HG02938 (cell line): ENCODE measurements around the gene LBH.
"Not testable (repeated sequence)": the region's sequence is repeated elsewhere in the genome, so short reads cannot be mapped to it uniquely, and the experiment has no call there.

Source experiments
- ATAC-seq: cut with Tn5 transposase; IDR thresholded peaks from one replicate; pipeline ENCODE4 v1.9.1; 2021; ENCODE audit warnings: mild to moderate bottlenecking, moderate library complexity; ENCODE audit not compliant: unreplicated experiment

LBH gene

DNA sequence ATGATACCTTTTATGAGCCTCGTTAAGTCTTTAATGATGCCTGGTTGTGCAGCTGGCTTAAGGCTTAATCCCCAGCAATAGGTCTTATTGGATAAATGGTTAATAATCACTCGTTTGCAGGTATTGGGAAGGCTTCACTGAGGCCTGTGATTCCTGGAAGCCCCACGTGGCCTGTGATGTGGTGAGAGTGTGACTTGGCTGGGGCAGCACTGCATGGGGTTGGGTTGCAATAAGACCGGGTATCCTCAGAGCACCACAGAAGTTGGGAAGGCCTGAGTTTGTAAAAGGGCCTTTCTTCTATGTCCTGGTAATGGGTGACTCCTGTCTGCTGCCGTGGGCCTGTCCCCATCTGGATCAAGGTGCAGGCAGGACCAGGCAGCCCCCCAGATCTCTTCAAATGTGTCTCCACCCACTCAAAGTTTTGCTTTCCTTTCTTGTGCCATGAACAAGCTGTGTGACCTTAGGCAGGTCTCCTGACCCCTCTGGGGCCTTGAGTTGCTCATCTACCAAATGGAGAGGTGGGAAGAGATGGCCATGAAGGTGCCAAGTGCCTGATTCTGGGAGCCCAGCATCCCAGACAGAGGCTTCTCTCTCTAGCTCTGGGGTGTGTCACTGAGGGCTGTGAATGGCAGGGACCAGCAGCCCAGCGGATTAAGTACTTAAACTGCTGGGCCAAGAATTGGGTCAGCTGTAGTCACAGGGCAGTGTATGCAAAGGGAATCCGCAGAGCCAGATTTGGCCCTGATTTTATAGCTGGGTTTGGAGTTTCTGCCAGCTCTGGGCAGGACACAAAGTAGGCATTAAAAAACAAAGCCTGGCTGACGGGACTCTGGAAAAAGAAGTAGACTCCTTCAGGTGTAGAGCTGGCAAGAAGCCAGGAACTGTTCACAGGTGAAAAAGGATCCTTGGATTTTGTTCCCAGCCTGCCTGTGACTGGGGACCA lies 24.4 kb downstream of the LBH start:
- ATAC-seq = no peak

GRCh38 chr2:30257266-30258214 lies 26.2 kb downstream of the LBH start:
- no peak for ATAC-seq

- no peak for ATAC-seq
Measured at GRCh38 chr2:30259071-30259470, 27.7 kb downstream of the LBH start.

DNA sequence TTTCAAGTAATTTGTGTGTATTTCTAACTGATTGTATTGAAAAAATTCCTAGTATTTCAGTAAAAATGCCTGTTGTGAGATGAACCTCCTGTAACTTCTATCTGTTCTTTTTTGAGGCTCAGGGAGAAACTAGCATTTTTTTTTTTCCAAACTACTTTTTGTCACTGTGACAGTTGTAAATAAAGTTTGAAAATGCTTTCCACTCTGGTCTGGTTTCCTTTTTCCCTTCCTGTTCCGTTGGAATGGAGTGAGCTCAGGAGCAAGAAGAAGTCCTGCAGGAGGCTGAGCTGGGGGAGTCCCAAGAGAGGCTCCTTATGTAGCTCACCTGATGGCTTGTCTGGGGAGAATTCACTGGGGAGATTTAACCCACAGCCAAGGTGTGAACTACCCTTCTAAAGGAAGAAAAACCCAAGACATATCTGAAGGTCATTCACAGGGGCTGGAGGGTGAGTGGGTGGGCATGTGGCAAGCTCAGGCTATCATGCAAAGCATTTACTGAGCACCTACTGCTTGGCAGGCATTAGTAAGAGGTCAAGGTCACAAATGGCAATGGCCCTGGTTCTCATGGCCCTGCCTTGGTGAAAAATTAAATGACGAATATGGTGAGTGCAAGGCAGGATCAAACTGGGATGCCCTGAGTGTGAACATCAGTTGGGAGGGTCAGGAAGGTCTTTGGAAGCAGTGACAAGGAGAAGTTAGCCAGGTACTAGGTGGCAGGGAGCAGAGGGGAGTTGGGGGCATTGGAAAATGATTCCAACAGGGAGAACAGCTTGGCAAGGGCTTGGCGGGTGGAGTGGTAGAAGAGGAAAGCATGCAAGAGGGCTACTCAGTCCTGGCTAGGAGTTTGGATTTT lies 28.7 kb downstream of the LBH start:
- no peak for ATAC-seq

GRCh38 chr2:30260941-30261340 lies 29.6 kb downstream of the LBH start:
- ATAC-seq = no peak

GRCh38 chr2:30261695-30262211 lies 30.4 kb downstream of the LBH start:
- no peak for ATAC-seq

DNA sequence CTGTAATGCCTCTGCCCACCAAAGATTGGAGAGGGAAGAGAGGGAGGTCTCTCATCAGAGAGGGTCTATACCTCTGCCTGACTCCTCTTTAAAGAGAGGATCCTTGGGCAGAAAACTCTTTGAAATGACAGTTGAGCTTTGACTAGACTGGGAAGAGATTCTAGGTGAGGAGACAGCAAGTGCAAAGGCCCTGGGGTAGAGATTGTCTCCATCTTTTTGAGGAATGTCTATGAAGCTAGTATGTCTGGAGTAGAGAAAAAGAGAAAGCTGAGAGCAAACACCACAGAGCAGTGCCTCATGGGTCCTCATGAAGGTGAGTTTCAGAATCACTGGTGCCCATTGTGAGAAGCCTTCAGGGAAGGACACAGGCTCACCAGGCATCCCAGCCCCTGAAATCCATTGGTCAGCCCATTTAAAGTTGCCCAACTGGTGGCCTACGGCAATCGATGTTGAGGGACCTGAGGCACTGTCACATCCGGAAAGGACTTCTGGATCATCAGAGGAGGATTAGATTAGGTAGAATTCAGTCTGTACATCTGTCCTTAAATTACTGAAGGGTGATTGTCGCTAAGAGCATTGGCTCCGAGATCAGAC lies 31.5 kb downstream of the LBH start:
- no peak for ATAC-seq

GRCh38 chr2:30264274-30264673 lies 32.9 kb downstream of the LBH start:
- ATAC-seq = no peak

DNA sequence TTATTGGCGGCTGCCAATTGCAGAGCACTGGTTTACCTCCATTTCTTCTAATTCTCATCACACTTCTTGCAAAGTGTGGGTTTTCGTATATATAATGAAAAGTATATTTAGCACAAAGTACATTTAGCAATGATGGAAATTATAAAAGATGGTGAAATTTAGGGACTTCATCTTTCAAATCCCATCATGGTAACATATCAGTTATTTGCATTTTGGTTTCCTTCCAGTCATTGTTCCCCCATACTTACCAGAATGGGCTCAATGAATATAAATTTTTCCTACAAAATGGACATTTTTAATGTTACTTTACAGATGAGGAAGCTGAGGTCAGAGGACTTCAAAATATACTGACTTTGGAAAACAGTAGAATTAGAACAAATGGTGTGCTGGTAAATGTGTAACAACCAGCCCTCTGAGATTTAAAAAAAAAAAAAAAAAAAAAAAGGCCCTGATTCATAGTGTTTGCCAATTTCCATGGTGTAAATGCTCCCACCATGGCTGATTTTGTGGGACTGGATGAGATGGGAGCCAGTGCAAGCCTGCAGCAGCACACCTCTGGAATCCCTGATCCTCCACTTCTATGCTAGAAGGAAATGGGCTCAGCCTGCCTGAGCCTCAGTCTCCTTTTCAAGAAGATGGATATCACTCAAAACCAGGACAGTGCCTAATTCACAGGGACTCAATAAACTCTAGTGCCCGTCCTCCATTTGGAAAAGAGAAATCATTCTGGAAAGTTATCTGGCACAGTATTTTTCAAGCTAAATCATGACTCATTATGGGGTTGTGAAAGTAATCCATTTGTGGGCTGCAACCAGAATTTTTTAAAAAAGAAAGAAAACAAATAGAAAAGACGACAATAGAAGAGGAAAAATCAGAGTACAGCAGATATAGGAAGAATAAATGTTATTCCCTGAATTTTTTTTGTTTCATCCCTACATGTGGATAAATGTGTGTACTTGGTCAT lies 34.0 kb downstream of the LBH start:
- no peak for ATAC-seq

GRCh38 chr2:30266051-30266621 lies 34.8 kb downstream of the LBH start:
- ATAC-seq = no peak

GRCh38 chr2:30266705-30267104 lies 35.4 kb downstream of the LBH start:
- no peak for ATAC-seq

DNA sequence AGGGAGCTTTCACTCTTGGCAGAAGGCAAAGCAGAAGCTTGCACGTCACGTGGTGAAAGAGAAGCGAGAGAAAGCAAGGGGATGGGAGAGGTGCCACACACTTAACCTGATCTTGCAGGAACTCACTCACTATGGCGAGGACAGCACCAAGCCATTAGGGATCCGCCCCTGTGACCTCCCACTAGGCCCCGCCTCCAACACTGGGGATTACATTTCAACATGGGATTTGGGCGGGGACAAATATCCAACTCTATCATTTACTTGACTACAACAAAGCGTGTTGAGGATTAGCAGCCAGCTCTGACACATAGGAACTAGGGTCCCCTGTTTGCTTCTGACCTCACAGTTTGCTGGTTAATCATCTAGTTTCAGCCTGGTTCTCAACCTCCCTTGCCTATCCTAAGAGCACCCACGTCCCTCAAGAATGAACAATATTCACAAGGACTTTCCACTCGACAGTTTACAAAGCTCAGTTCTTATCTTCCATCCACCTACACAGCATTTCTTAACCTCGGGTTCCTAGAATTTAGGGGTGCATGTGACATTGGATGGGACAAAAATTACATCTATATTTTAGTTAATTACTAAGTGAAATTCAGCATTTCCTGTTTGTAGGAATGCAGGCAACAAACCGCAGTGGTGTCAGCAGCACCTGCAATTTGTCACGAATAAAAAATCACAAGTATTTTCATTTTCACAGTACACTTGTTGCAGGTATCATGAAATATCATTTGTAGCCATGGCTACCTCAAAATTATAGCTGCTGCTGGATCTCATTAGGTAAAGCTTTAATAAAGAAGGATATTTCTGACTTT lies 36.0 kb downstream of the LBH start:
- ATAC-seq = no peak

DNA sequence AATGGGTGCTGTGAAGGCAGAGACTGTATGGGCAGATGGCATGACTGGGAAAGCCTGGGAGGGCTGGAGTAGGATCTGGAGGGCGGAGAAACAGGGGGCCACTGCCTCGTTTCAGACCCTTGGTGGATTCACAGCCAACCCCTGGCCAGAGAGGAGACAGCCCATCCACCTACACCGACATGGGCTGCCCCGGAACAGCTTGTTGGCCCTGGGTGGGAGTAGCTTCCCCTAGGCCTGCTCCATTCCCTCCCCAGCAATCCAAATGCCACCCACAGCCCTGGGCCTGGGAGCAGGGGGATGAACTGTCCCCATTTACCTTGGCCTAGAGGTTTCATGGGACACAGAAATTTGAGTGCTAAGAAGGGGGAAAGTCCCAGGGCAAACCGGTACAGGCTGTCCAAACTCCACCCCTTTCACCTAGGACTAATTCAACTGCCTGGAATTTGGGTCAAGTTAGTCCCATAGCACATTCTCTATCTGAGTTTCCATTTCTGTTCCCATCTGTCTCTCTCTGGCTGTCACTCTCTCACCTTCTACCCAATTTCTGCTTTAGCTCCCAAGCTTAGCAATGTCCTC lies 37.0 kb downstream of the LBH start:
- no peak for ATAC-seq

DNA sequence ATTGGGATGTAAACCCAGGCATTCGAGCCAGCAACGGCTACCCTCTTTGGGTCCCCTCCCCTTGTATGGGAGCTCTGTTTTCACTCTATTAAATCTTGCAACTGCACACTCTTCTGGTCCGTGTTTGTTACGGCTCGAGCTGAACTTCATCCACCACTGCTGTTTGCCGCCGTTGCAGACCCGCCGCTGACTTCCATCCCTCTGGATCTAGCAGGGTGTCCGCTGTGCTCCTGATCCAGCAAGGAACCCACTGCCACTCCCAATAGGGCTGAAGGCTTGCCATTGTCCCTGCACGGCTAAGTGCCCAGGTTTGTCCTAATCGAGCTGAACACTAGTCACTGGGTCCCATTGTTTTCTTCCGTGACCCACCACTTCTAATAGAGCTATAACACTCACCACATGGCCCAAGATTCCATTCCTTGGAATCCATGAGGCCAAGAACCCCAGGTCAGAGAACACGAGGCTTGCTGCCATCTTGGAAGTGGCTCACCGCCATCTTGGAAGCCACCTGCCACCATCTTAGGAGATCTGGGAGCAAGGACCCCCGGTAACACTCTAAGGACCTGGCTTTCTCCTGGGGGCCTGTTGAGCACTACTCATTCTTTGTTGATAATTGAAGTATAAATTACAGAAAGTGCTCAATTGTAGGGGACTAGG lies 37.9 kb downstream of the LBH start:
- ATAC-seq = not testable (repeated sequence)

- no peak for ATAC-seq
Measured at GRCh38 chr2:30269771-30270145, 38.4 kb downstream of the LBH start.

DNA sequence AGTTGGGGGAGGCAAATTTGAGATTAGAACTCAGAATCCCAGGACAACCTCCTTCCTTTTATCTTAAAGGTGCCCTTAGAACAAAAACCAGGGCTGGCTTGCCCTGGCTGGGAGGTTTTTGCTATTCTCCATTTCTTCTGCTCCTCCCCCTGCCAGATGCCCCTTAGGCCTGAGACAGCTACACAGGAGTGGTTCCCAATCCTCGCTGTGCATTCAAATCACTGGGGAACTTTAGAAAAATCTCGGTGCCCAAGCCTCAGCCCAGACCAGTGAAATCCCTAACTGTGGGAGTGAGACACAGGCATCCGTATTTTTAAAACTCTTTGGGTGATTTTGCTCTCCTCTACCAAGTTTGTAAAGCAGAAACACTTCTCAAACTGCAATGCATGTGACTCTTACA lies 38.8 kb downstream of the LBH start:
- no peak for ATAC-seq

- no peak for ATAC-seq
Measured at GRCh38 chr2:30271301-30271700, 40.0 kb downstream of the LBH start.
